IMR-90 (cell line): ENCODE measurements around the gene TEX44. TPM values are rescaled to one million over a fixed set of nuclear protein-coding genes. Genes with fewer than 3 reads are reported as not detected.

Source experiments
- ATAC-seq: fragments of 200-7000 bp; cut with Tn5 transposase; 2 replicates; pipeline ENCODE4 v1.9.1; 2020; ENCODE audit warnings: low read depth, mild to moderate bottlenecking, moderate library complexity
- BruUV-seq: library from RNA; stranded (reverse); fragments of 400-500 nt; replicated peaks from 2 replicates; lab custom pipeline; 2021; lab: Mats Ljungman, UMichigan
- CTCF ChIA-PET: fragments of 300-600 bp; formaldehyde crosslinking; extraction: SDS; loops from one replicate; lab custom pipeline; 2021; ENCODE audit warnings: antibody characterized with exemption; lab: Yijun Ruan, JAX
- POLR2A ChIA-PET: fragments of 300-600 bp; sonication (Branson Sonifier 250); formaldehyde crosslinking; loops from one replicate; lab custom pipeline; 2022; ENCODE audit warnings: antibody characterized with exemption; ENCODE audit not compliant: unreplicated experiment; lab: Charles Lee
- DNase-seq: peaks from one replicate; pipeline ENCODE4 v3.0.0; 2013
- H2AFZ ChIP-seq: replicated peaks from 2 replicates; pipeline ENCODE3; 2013; ENCODE audit warnings: low read length, mild to moderate bottlenecking; ENCODE audit not compliant: poor library complexity
- H2AK5ac ChIP-seq: 2 replicates; pipeline ENCODE4 v1.6.1; 2013; ENCODE audit warnings: low read depth, low read length, inconsistent platforms
- H2AK9ac ChIP-seq: replicated peaks from 2 replicates; pipeline ENCODE3; 2013; ENCODE audit warnings: mild to moderate bottlenecking, low read depth, low read length, moderate library complexity; ENCODE audit not compliant: poor library complexity
- H2BK120ac ChIP-seq: 2 replicates; pipeline ENCODE4 v1.6.1; 2013; ENCODE audit warnings: low read depth, low read length, inconsistent platforms
- H2BK15ac ChIP-seq: 3 replicates; pipeline ENCODE4 v1.6.1; 2013; ENCODE audit warnings: low read depth, low read length, inconsistent platforms
- H2BK20ac ChIP-seq: 2 replicates; pipeline ENCODE4 v1.6.1; 2013; ENCODE audit warnings: low read depth, mild to moderate bottlenecking, inconsistent platforms, low read length, moderate library complexity
- H2BK5ac ChIP-seq: 2 replicates; pipeline ENCODE4 v1.6.1; 2013; ENCODE audit warnings: mild to moderate bottlenecking, low read depth, low read length, inconsistent platforms; ENCODE audit not compliant: poor library complexity, severe bottlenecking
- H3K14ac ChIP-seq: replicated peaks from 2 replicates; pipeline ENCODE4 v1.6.1; 2013; ENCODE audit warnings: low read depth, low read length, inconsistent platforms
- H3K18ac ChIP-seq: 2 replicates; pipeline ENCODE4 v1.6.1; 2013; ENCODE audit warnings: low read depth, low read length, control low read depth
- H3K23ac ChIP-seq: 2 replicates; pipeline ENCODE4 v1.6.1; 2013; ENCODE audit warnings: low read depth, low read length, inconsistent platforms
- H3K27ac ChIP-seq: 2 replicates; pipeline ENCODE4 v1.5.1; 2013; ENCODE audit warnings: mild to moderate bottlenecking, control low read depth, low read length; ENCODE audit not compliant: insufficient read depth
- H3K27me3 ChIP-seq: 2 replicates; pipeline ENCODE4 v1.6.1; 2013; ENCODE audit warnings: low read length; ENCODE audit not compliant: control insufficient read depth, insufficient read depth
- H3K36me3 ChIP-seq: 2 replicates; pipeline ENCODE4 v1.6.1; 2013; ENCODE audit warnings: low read length, mixed read lengths; ENCODE audit not compliant: control insufficient read depth, insufficient read depth
- H3K4ac ChIP-seq: 2 replicates; pipeline ENCODE4 v1.6.1; 2013; ENCODE audit warnings: low read depth, low read length, inconsistent platforms
- H3K4me1 ChIP-seq: 2 replicates; pipeline ENCODE4 v1.6.1; 2013; ENCODE audit warnings: low read length, mixed read lengths; ENCODE audit not compliant: control insufficient read depth, insufficient read depth
- H3K4me2 ChIP-seq: 2 replicates; pipeline ENCODE4 v1.6.1; 2013; ENCODE audit warnings: low read depth, mild to moderate bottlenecking, control low read depth, low read length, moderate library complexity
- H3K4me3 ChIP-seq: 2 replicates; pipeline ENCODE4 v1.5.1; 2013; ENCODE audit warnings: low read depth, mild to moderate bottlenecking, control low read depth, low read length, moderate library complexity; ENCODE audit not compliant: insufficient read depth
- H3K56ac ChIP-seq: 2 replicates; pipeline ENCODE4 v1.6.1; 2013; ENCODE audit warnings: low read length, inconsistent platforms; ENCODE audit not compliant: insufficient read depth; ENCODE audit errors: extremely low read depth
- H3K79me1 ChIP-seq, 2 experiments: 2 replicates each; pipeline ENCODE4 v1.6.1; 2013; ENCODE audit warnings: low read length in 2 of 2, inconsistent platforms in 1 of 2, low read depth in 1 of 2
- H3K9ac ChIP-seq: 2 replicates; pipeline ENCODE4 v1.6.1; 2013; ENCODE audit warnings: low read depth, low read length, control low read depth
- H3K9me1 ChIP-seq: 2 replicates; pipeline ENCODE4 v1.6.1; 2013; ENCODE audit warnings: low read length, inconsistent platforms; ENCODE audit not compliant: insufficient read depth
- H3K9me3 ChIP-seq: 2 replicates; pipeline ENCODE4 v1.6.1; 2013; ENCODE audit warnings: low read length; ENCODE audit not compliant: control insufficient read depth, insufficient read depth
- H4K20me1 ChIP-seq: 2 replicates; pipeline ENCODE4 v1.6.1; 2013; ENCODE audit warnings: low read length, inconsistent platforms; ENCODE audit not compliant: insufficient read depth
- H4K5ac ChIP-seq: 2 replicates; pipeline ENCODE4 v1.6.1; 2013; ENCODE audit warnings: mild to moderate bottlenecking, low read depth, low read length, control low read depth
- H4K8ac ChIP-seq, 2 experiments: 2 replicates each; pipeline ENCODE4 v1.6.1; 2013; ENCODE audit warnings: low read depth in 2 of 2, low read length in 2 of 2, control low read depth in 1 of 2, inconsistent platforms in 1 of 2
- H4K91ac ChIP-seq: 2 replicates; pipeline ENCODE4 v1.6.1; 2013; ENCODE audit warnings: low read depth, low read length, inconsistent platforms; ENCODE audit not compliant: insufficient read depth
- FOS ChIP-seq: fragments of 150-350 bp; IDR thresholded peaks from 2 replicates; pipeline ENCODE4 v1.6.1; 2016; ENCODE audit warnings: low read depth, low read length
- RAD21 ChIP-seq: IDR thresholded peaks from 2 replicates; pipeline ENCODE4 v1.6.1; 2012; ENCODE audit warnings: low read length, improper control_type of control experiment
- WGBS, 2 experiments: methylation state at CpG; one replicate each; pipeline versions ENCODE4 v1.1.5 to v1.1.7; 2013; ENCODE audit warnings: missing lambda C conversion rate in 2 of 2; ENCODE audit not compliant: insufficient read length in 1 of 2; ENCODE audit errors: extremely low coverage in 2 of 2; 5-methylcytosine and 5-hydroxymethylcytosine counted together
- dilution Hi-C: fragments of 300-500 bp; cut with HindIII; formaldehyde crosslinking; loops from one replicate; pipeline ENCODE4 v1.14.3; 2018; ENCODE audit warnings: low sequenced_read_pairs; ENCODE audit not compliant: unreplicated experiment
- in situ Hi-C: fragments of 300-500 bp; cut with MboI; formaldehyde crosslinking; loops from 3 replicates; pipeline ENCODE4 v1.14.3; 2019; ENCODE audit warnings: low sequenced_read_pairs, inconsistent platforms, mixed read lengths
- intact Hi-C: fragments of 100-400 bp; cut with micrococcal nuclease; formaldehyde crosslinking; loops from 2 replicates; pipeline ENCODE4 v1.10.0; 2022
- polyA plus RNA-seq, 3 experiments: library from polyadenylated mRNA; depleted of rRNA; stranded (reverse); fragments of >200 nt; gene quantifications; 2 replicates each; pipeline ENCODE4 v1.2.3, GENCODE V29; 2012; ENCODE audit warnings: low replicate concordance in 1 of 3
- total RNA-seq: library from RNA; depleted of rRNA; stranded (reverse); fragments of >200 nt; gene quantifications from 2 replicates; pipeline ENCODE4 v1.2.3, GENCODE V29; 2012
- TF ChIP-seq, protein P1 (sequence below): conservative IDR thresholded peaks from 2 replicates; pipeline ENCODE4 v1.5.1; 2012; ENCODE audit warnings: mild to moderate bottlenecking, low read depth, low read length, improper control_type of control experiment
- TF ChIP-seq, protein P2 (sequence below): fragments of 150-350 bp; IDR thresholded peaks from 2 replicates; pipeline ENCODE4 v1.6.1; 2017; ENCODE audit warnings: mild to moderate bottlenecking, antibody characterized with exemption, low read length, low read depth

Gene TEX44
- total and polyA plus RNA-seq, 2 of the 4 experiments (the other 2 are of a cell fraction) = not detected

GRCh38 chr2:231611273-231612108 is 18.8 kb downstream of the TEX44 start:
- H3K27ac ChIP-seq = peak overlapping the region; percentile 46; the same call in 1 of the 2 replicates
- peak overlapping the region; percentile 75 for H2AK5ac ChIP-seq
- no peaks in the 10 kb centered on the region for H3K9me3 ChIP-seq
- peak overlapping the region; percentile 82 for H2BK5ac ChIP-seq
- POLR2A ChIA-PET = interaction anchor here (0.8 kb wide), 1 partner anchor 63 kb away, joined by 3 read pairs; no protein-coding TSS in a partner anchor
- H4K8ac ChIP-seq = peak overlapping the region; percentile 67 to 91; a peak in 3 of 4 replicates
- peak overlapping the region; percentile 94 for H2AK9ac ChIP-seq
- no TSS peak for BruUV-seq
- no peaks in the 10 kb centered on the region for H4K20me1 ChIP-seq
- in situ Hi-C loops = loop anchor here (5.0 kb wide), 3 partner anchors 61 to 171 kb away; partner anchors contain the start of gene PDE6D
- 0 out of 3 replicates have a peak overlapping the region, but pooled peaks have one; percentile 1 for H2BK15ac ChIP-seq
- H3K23ac ChIP-seq = peak overlapping the region; percentile 84; the same call in 1 of the 2 replicates
- H3K18ac ChIP-seq = no peak overlapping the region
- H3K56ac ChIP-seq = peak overlapping the region; percentile 20; the same call in 1 of the 2 replicates
- H3K14ac ChIP-seq = peak overlapping the region; percentile 82
- H3K27me3 ChIP-seq = no peaks in the 10 kb centered on the region
- dilution Hi-C loops = no loop called here
- peak overlapping the region; percentile 93 for H3K4ac ChIP-seq
- TF ChIP-seq RAD21 = peak; percentile 40
- TF ChIP-seq, protein P1, sequence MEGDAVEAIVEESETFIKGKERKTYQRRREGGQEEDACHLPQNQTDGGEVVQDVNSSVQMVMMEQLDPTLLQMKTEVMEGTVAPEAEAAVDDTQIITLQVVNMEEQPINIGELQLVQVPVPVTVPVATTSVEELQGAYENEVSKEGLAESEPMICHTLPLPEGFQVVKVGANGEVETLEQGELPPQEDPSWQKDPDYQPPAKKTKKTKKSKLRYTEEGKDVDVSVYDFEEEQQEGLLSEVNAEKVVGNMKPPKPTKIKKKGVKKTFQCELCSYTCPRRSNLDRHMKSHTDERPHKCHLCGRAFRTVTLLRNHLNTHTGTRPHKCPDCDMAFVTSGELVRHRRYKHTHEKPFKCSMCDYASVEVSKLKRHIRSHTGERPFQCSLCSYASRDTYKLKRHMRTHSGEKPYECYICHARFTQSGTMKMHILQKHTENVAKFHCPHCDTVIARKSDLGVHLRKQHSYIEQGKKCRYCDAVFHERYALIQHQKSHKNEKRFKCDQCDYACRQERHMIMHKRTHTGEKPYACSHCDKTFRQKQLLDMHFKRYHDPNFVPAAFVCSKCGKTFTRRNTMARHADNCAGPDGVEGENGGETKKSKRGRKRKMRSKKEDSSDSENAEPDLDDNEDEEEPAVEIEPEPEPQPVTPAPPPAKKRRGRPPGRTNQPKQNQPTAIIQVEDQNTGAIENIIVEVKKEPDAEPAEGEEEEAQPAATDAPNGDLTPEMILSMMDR = peak; percentile 35
- TF ChIP-seq, protein P2, sequence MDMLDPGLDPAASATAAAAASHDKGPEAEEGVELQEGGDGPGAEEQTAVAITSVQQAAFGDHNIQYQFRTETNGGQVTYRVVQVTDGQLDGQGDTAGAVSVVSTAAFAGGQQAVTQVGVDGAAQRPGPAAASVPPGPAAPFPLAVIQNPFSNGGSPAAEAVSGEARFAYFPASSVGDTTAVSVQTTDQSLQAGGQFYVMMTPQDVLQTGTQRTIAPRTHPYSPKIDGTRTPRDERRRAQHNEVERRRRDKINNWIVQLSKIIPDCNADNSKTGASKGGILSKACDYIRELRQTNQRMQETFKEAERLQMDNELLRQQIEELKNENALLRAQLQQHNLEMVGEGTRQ = no peak
- TF ChIP-seq FOS = peak; percentile 50; the same call in 1 of the 2 replicates
- H3K4me1 ChIP-seq = peaks cover 23% of the 10 kb centered on the region
- 0 out of 2 replicates have a peak overlapping the region, but pooled peaks have one; percentile 71 for H4K91ac ChIP-seq
- H3K36me3 ChIP-seq = no peaks in the 10 kb centered on the region
- peak; percentile 84 for DNase-seq
- WGBS, 2 experiments = 53% methylated on average over 5 of the region's 9 CpGs; no CpG with 5 or more reads in 1 of the 2 experiments
- peak overlapping the region; percentile 97 for H2BK120ac ChIP-seq
- no peak overlapping the region; the same call in 1 of the 2 replicates for H3K4me2 ChIP-seq
- H3K9me1 ChIP-seq = peaks cover 8% of the 10 kb centered on the region; the same call in 1 of the 2 replicates
- no peak overlapping the region for H3K4me3 ChIP-seq
- no peak overlapping the region for H4K5ac ChIP-seq
- no peaks in the 10 kb centered on the region; a peak in 1 of 4 replicates for H3K79me1 ChIP-seq
- H2AFZ ChIP-seq = peak overlapping the region; percentile 95
- intact Hi-C loops = loop anchor here (1.0 to 2.0 kb wide), 4 partner anchors 55 to 169 kb away; partner anchors contain the start of gene PDE6D
- CTCF ChIA-PET = interaction anchor here (0.6 to 2.7 kb wide), 10 partner anchors 21 to 124 kb away, joined by 3 to 14 read pairs (median 5); no protein-coding TSS in a partner anchor
- peak overlapping the region; percentile 69 for H2BK20ac ChIP-seq
- ATAC-seq = peak; percentile 5
- no peak overlapping the region for H3K9ac ChIP-seq
